Fibroblast of lung (primary cell): ENCODE results near the gene G6PC1. TPM values are rescaled to one million over a fixed set of nuclear protein-coding genes. Genes with fewer than 3 reads are reported as not detected.
"Not testable (repeated sequence)": the region's sequence is repeated elsewhere in the genome, so short reads cannot be mapped to it uniquely, and the experiment has no call there.

ENCODE experiments used
- DNase-seq, 2 donors: peaks; one replicate each; pipeline versions ENCODE4 v3.0.0 to v3.0.0-alpha.2; 2010; ENCODE audit warnings: low read depth in 2 of 2
- H2AFZ ChIP-seq: 2 replicates; pipeline ENCODE4 v1.5.1; 2012; ENCODE audit warnings: low read length, control low read depth, inconsistent platforms
- H3K27ac ChIP-seq: 2 replicates; pipeline ENCODE4 v1.5.1; 2011; ENCODE audit warnings: low read length, control low read depth; ENCODE audit not compliant: insufficient read depth
- H3K27me3 ChIP-seq: 2 replicates; pipeline ENCODE4 v1.5.1; 2011; ENCODE audit warnings: mild to moderate bottlenecking, low read length; ENCODE audit not compliant: control insufficient read depth, insufficient read depth
- H3K36me3 ChIP-seq: 2 replicates; pipeline ENCODE4 v1.5.1; 2011; ENCODE audit warnings: low read length; ENCODE audit not compliant: control insufficient read depth, insufficient read depth
- H3K4me1 ChIP-seq: 2 replicates; pipeline ENCODE4 v1.5.1; 2011; ENCODE audit warnings: low read length; ENCODE audit not compliant: control insufficient read depth, insufficient read depth; ENCODE audit errors: extremely low read depth
- H3K4me2 ChIP-seq: 2 replicates; pipeline ENCODE4 v1.5.1; 2011; ENCODE audit warnings: low read length, control low read depth; ENCODE audit not compliant: insufficient read depth; ENCODE audit errors: extremely low read depth
- H3K4me3 ChIP-seq, 4 experiments: fragments of 200-600 bp in 1 of 4; sonication (generic) in 1 of 4; replicated peaks in 1 of 4; 2 replicates each; pipeline ENCODE4 v1.5.1; 2011 to 2016; ENCODE audit warnings: low read length in 4 of 4, low read depth in 3 of 4, mild to moderate bottlenecking in 3 of 4, control low read depth in 2 of 4, inconsistent platforms in 1 of 4, mixed read lengths in 1 of 4; ENCODE audit not compliant: insufficient read depth in 1 of 4; ENCODE audit errors: control extremely low read depth in 1 of 4
- H3K79me2 ChIP-seq: 2 replicates; pipeline ENCODE4 v1.5.1; 2012; ENCODE audit warnings: mild to moderate bottlenecking, low read length, inconsistent platforms; ENCODE audit not compliant: control insufficient read depth, insufficient read depth
- H3K9ac ChIP-seq: 2 replicates; pipeline ENCODE4 v1.5.1; 2011; ENCODE audit warnings: mild to moderate bottlenecking, low read length, control low read depth; ENCODE audit not compliant: insufficient read depth
- H3K9me3 ChIP-seq: 2 replicates; pipeline ENCODE4 v1.5.1; 2012; ENCODE audit warnings: low read depth, low read length; ENCODE audit not compliant: control insufficient read depth, insufficient read depth
- H4K20me1 ChIP-seq: 2 replicates; pipeline ENCODE4 v1.5.1; 2011; ENCODE audit warnings: low read length; ENCODE audit not compliant: control insufficient read depth, insufficient read depth; ENCODE audit errors: extremely low read depth
- CTCF ChIP-seq, 2 donors: IDR thresholded peaks in 1 of 2; conservative IDR thresholded peaks in 1 of 2; 1 replicate in 1 of 2; 2 replicates in 1 of 2; pipeline ENCODE4 v1.5.1; 2011 to 2012; ENCODE audit warnings: low read length in 2 of 2, control low read depth in 1 of 2, inconsistent platforms in 1 of 2, low read depth in 1 of 2, mild to moderate bottlenecking in 1 of 2
- EZH2 ChIP-seq: IDR thresholded peaks from 2 replicates; pipeline ENCODE4 v1.5.1; 2012; ENCODE audit warnings: low read length, control low read depth, mild to moderate bottlenecking; ENCODE audit errors: missing control alignments
- polyA plus RNA-seq, 2 donors: library from polyadenylated mRNA; depleted of rRNA in 1 of 2; stranded (reverse) in 1 of 2; unstranded in 1 of 2; fragments of >200 nt; gene quantifications; 2 replicates each; pipeline ENCODE4 v1.2.1, GENCODE V29; 2011 to 2012; ENCODE audit warnings: missing spikeins in 1 of 2
- total RNA-seq: library from RNA; depleted of rRNA; stranded (reverse); fragments of >200 nt; gene quantifications from 2 replicates; pipeline ENCODE4 v1.2.1, GENCODE V29; 2014

The G6PC1 gene
- total and polyA plus RNA-seq, 2 donors (not counting 1 experiment from before 2014, with no cell fraction given): not detected

- no peak for DNase-seq
- H3K27me3 ChIP-seq: no peaks in the 10 kb centered on the region
- H3K4me1 ChIP-seq: peaks cover 4% of the 10 kb centered on the region
- TF ChIP-seq CTCF (conservative IDR thresholded peaks at IDR 0.05 in 1 of 2, IDR thresholded peaks at IDR 0.05 in 1 of 2; ENCODE audit: low read depth in 1 of 2, low read length in 2 of 2): no peak
- no peak for TF ChIP-seq EZH2
- H3K36me3 ChIP-seq: no peaks in the 10 kb centered on the region
- no peaks in the 10 kb centered on the region for H3K9me3 ChIP-seq
- no peak overlapping the region for H3K27ac ChIP-seq
- no peak overlapping the region for H3K4me3 ChIP-seq
- H3K79me2 ChIP-seq: no peaks in the 10 kb centered on the region
- H3K4me2 ChIP-seq: no peak overlapping the region
- no peaks in the 10 kb centered on the region for H4K20me1 ChIP-seq
- H2AFZ ChIP-seq: no peak overlapping the region
- no peak overlapping the region for H3K9ac ChIP-seq
These were observed 33.7 kb upstream of the G6PC1 start for GRCh38 chr17:42866631-42867575.

- not testable (repeated sequence) for H3K9me3 ChIP-seq, H3K27ac ChIP-seq, H3K4me2 ChIP-seq, H3K4me3 ChIP-seq, H3K36me3 ChIP-seq, H3K4me1 ChIP-seq, H3K9ac ChIP-seq, H3K27me3 ChIP-seq, H2AFZ ChIP-seq, H3K79me2 ChIP-seq, DNase-seq, H4K20me1 ChIP-seq
These were observed 32.8 kb upstream of the G6PC1 start for GRCh38 chr17:42867694-42868261.

GRCh38 chr17:42868338-42868737 lies 32.3 kb upstream of the G6PC1 start:
- Histone ChIP-seq H3K4me1 (peaks cover 4% of the 10 kb centered on the region), H3K79me2 (no peaks in the 10 kb centered on the region), H3K4me3 (no peak overlapping the region), H2AFZ (no peak overlapping the region), H3K4me2 (no peak overlapping the region), H3K9ac (no peak overlapping the region), H4K20me1 (no peaks in the 10 kb centered on the region), H3K27me3 (no peaks in the 10 kb centered on the region), H3K9me3 (no peaks in the 10 kb centered on the region), H3K27ac (no peak overlapping the region), H3K36me3 (no peaks in the 10 kb centered on the region)
- no peak for DNase-seq
- no peak for TF ChIP-seq CTCF (conservative IDR thresholded peaks at IDR 0.05 in 1 of 2, IDR thresholded peaks at IDR 0.05 in 1 of 2; ENCODE audit: low read depth in 1 of 2, low read length in 2 of 2)
- no peak for TF ChIP-seq EZH2
